NB4 (cell line): Measurements from ENCODE around the gene MAPK6.

Experiments
- DNase-seq: peaks from one replicate; pipeline ENCODE4 v3.0.0; 2010; ENCODE audit warnings: low read depth
- H3K4me3 ChIP-seq: one replicate; pipeline ENCODE4 v1.5.1; 2011; ENCODE audit warnings: mild to moderate bottlenecking, low read depth, low read length, moderate library complexity
- CTCF ChIP-seq: IDR thresholded peaks from one replicate; pipeline ENCODE4 v1.5.1; 2012; ENCODE audit warnings: low read depth, low read length
- MYC ChIP-seq: IDR thresholded peaks from 2 replicates; pipeline ENCODE4 v1.6.1; 2011; ENCODE audit warnings: low read depth, low read length
- POLR2A ChIP-seq: IDR thresholded peaks from 2 replicates; pipeline ENCODE4 v1.6.1; 2011; ENCODE audit warnings: mild to moderate bottlenecking; ENCODE audit not compliant: insufficient read length; ENCODE audit errors: extremely low read depth
- TF ChIP-seq, protein P1 (sequence below): IDR thresholded peaks from 2 replicates; pipeline ENCODE4 v1.6.1; 2011; ENCODE audit warnings: low read depth, low read length

MAPK6 gene

GRCh38 chr15:52018693-52019393, at the start of gene MAPK6:
MAPK6 (plus strand) TSS chr15:52019219; CDS start chr15:52046461, 27,242 bp downstream.
- peak; percentile 93 for DNase-seq
- H3K4me3 ChIP-seq, result peak within 1 kb of the TSS; percentile 84
- TF ChIP-seq, protein P1, sequence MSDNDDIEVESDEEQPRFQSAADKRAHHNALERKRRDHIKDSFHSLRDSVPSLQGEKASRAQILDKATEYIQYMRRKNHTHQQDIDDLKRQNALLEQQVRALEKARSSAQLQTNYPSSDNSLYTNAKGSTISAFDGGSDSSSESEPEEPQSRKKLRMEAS, result peak; percentile 92
- peak; percentile 89 for TF ChIP-seq POLR2A
- TF ChIP-seq CTCF, result no peak
- peak; percentile 94 for TF ChIP-seq MYC

- H3K4me3 ChIP-seq, result peak overlapping the region; percentile 100
- DNase-seq, result peak; percentile 35
- TF ChIP-seq POLR2A, result no peak
- TF ChIP-seq, protein P1, result no peak
- no peak for TF ChIP-seq MYC
- no peak for TF ChIP-seq CTCF
Observed at GRCh38 chr15:51969728-51970127, 49.3 kb upstream of the MAPK6 start.

GRCh38 chr15:51970132-51970817, 48.7 kb upstream of the MAPK6 start:
- H3K4me3 ChIP-seq, result peak overlapping the region; percentile 100
- TF ChIP-seq POLR2A (no peak), MYC (no peak)
- DNase-seq, result no peak

DNA sequence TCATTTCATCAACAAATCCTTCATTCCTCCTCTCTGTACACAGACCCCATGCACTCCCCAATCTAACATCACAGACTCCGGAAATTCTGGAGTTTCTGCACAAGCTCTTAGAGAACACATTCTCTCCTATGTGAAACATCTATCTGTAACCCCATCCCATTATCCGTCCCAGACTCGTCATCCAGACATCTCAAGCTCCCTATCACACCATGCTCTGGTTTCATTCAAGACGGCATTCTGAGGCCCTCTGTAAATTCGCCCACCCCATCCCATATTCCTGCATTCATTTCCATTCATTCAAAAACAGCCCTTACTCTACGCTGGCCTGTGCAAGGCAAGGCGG, 48.0 kb upstream of the MAPK6 start:
- TF ChIP-seq CTCF, result no peak
- TF ChIP-seq, protein P1, result no peak
- no peak for TF ChIP-seq POLR2A
- no peak for TF ChIP-seq MYC
- no peak for DNase-seq
- peak overlapping the region; percentile 100 for H3K4me3 ChIP-seq

DNA sequence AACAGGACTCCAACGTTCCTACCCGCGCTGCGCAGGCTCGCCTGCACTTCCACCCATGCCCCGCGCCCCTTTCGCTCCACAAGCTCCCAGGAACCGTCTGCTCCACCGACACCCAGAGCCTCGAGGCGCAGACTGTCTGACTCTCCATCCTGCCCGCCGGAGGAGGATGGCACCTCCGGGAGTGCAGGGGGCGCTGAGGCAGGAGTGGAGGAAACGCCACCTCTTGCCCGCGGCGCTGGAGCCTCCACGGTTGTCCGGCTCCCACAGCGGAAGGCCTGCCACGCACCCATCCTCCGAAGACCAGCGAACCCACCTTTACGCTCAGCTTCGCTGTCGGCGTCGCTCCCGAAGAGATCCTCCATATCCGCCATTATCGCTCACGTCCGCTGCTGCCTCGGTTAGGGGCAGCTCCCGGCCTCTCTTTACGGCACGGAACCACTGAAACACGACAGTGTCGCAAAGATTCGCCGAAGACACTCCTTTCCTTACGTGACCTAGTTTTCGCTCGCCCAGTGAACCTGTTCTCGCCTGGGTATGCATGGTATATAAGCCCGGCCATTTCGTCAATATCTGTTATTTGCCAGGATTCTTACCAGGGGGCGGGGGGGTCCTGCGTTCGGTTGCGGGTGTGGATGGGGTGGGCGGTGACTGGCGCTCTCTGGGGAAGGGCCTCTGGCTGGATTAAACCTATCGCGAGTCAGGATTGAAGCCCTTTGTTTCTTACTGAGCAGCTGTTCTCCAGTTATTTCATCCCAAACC, 47.5 kb upstream of the MAPK6 start, which contains the start of gene LEO1:
Gene LEO1, minus strand, starts transcription at position 404 of the 759 bp plus-strand sequence. Its CDS starts 33 bp downstream, at position 371.
- peak; percentile 98 for DNase-seq
- TF ChIP-seq, protein P1, result peak; percentile 54; the same call in 1 of the 2 replicates
- TF ChIP-seq CTCF (peak; percentile 31), MYC (peak; percentile 22), POLR2A (peak; percentile 93)
- H3K4me3 ChIP-seq, result peak within 1 kb of the TSS; percentile 100

DNA sequence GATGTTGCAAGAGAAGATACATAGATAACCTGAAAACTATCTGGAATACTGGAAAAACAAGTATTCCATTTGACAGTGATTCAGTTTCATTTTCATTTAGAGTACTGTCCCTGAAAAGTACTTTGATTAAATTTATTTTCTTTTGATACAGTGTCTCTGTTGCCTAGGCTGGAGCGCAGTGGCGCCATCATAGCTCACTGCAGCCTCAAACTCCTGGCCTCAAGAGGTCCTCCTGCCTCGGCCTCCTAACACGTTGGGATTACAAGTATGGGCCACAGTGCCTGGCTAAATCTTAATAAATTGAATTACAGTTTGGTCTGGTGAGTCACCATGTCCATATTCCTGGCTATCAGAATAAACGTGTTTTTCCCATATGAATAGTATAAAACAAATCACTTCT, 45.8 kb upstream of the MAPK6 start:
- DNase-seq, result no peak
- TF ChIP-seq CTCF (no peak), MYC (no peak), POLR2A (no peak)
- TF ChIP-seq, protein P1, result no peak
- H3K4me3 ChIP-seq, result no peak overlapping the region
